ENCODE results near the gene DLGAP4.
A peak's percentile ranks its signal among the peaks of the same experiment; 100 is the strongest.

Gene DLGAP4

DNA sequence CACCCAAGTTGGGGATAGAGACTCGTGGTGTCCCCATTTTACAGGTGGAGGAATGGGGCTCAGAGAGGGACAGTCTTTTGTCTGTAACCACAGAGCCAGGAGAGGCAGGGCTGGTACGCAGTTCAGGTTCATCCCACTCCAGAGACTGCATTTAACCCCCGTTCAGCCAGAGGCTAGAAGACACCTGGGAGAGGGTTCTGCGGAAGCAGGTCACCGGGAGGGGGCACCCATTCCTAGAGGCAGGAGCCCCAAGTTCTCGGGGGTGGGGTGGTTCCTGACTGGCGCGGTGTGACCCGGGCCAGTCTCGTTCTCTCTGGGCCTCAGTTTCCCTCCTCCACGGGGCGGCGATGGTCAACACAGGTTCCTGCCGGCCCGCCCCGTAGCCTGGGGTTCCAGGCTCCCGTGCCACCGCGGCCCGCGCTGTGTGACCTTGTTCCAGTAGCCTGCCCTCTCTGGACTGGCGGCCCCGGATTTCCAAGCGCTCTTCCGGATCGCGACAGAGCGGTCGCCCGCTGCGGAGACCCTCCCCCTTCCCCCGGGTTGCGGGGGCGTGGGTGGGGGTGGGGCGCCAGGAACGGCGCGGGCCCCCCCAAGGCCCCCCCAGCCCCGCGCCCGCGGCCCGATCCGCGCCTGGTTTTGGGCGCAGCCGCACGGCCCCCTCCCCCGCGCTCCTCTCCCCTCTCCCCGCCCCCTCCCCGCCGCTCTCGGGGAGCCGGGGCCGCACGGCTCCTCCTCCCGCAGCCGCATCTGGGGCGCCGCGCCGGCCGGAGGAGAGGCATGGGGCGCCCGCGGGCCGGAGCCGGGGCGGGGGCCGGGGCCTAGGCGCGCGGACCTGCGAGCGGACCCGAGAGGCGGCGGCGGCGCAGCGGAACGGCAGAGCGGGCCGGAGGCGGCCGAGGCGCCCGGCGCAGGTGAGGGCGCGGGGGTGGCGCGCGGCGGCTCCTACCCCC, at the start of gene DLGAP4:
TSS of gene DLGAP4 (plus strand) at position 738 of the 950 bp plus-strand sequence. CDS start 125,379 bp downstream, outside the sequence.
- Mint-ChIP-seq H3K9me3 (no peaks in the 10 kb centered on the region), H3K4me1 (peaks cover 7 to 10% of the 10 kb centered on the region in 2 donors), H3K4me3 (peak within 1 kb of the TSS; percentile 66 to 68), H3K27ac (no peak within 1 kb of the TSS), H3K27me3 (peaks cover 73 to 83% of the 10 kb centered on the region in 2 donors), H3K36me3 (no peaks in the 10 kb centered on the region)
- ATAC-seq (replicated peaks): peak in 1 of 2 donors; percentile 42
- no peak for DNase-seq

GRCh38 chr20:36259177-36260061, 46.7 kb upstream of the DLGAP4 start:
- Mint-ChIP-seq H3K27ac (no peak overlapping the region), H3K9me3 (no peaks in the 10 kb centered on the region), H3K4me3 (no peak overlapping the region), H3K4me1 (no peaks in the 10 kb centered on the region), H3K36me3 (peaks cover 16 to 24% of the 10 kb centered on the region in 2 donors), H3K27me3 (no peaks in the 10 kb centered on the region)
- DNase-seq: no peak
- ATAC-seq (replicated peaks): no peak

DNA sequence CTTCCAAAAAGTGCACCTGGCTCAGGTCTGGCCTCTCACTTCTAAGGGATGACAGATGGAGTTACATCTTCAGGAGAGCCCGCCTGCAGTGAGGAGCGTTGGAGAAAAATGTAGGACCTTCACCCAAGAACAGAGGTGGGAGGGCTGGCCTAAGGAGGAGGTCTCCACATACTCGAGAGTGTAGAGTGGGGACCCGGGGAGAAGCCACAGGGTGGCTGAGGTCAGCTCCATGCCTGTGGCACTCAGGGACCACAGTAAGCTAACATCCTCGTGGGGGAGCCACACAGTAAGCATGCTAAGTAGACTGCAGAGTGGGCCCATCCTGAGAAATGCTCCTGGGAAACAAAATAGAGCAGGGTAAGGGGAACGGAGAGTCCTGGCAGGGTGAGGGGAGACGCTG, 45.8 kb upstream of the DLGAP4 start:
- Mint-ChIP-seq H3K4me1 (no peaks in the 10 kb centered on the region), H3K36me3 (peaks cover 13 to 24% of the 10 kb centered on the region in 2 donors), H3K9me3 (no peaks in the 10 kb centered on the region), H3K4me3 (no peak overlapping the region), H3K27me3 (no peaks in the 10 kb centered on the region), H3K27ac (no peak overlapping the region)
- no peak for DNase-seq
- ATAC-seq (replicated peaks): no peak

DNA sequence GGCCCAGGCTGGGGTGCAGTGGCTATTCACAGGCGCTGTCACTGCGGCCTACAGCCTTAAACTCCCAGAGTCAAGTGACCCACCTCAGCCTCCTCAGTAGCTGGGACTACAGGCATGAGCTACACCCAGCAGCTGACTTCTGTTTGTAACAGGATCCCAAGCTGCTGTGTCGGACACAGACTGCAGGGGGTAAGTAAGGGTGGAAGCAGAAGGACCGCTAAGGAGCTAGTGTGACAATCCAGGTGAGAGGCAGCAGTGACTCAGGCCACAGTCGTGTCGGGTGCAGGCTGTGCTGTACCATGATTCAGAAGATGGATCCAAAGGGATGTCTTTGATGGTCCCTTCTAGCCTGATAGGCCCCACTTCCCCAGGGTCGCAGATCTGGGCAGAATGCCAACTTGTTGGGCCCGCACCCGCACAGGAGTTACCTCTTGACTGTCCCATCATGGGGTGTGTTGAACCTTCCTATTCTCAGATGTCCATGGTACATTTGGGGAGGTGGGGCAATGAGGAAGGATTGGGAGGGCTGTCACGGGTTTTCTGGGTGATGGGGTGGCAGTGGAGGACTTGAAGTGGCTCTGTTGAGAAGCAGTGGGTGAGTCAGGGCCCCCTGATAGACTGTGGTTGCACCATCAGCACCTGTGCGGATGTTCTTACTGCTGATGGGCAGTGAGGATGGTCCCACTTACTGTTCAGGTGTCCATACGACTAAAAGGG, 44.6 kb upstream of the DLGAP4 start:
- no peak overlapping the region for H3K27ac Mint-ChIP-seq
- ATAC-seq (replicated peaks): no peak

GRCh38 chr20:36262440-36262839, 43.7 kb upstream of the DLGAP4 start:
- H3K27ac Mint-ChIP-seq: no peak overlapping the region

More for the DNA sequence above, 44.6 kb upstream of the DLGAP4 start:
- H3K9me3 Mint-ChIP-seq: no peaks in the 10 kb centered on the region
- no peak for DNase-seq
- H3K27me3 Mint-ChIP-seq: no peaks in the 10 kb centered on the region
- H3K4me1 Mint-ChIP-seq: no peaks in the 10 kb centered on the region
- H3K4me3 Mint-ChIP-seq: no peak overlapping the region
- peaks cover 5 to 12% of the 10 kb centered on the region in 2 donors for H3K36me3 Mint-ChIP-seq

DNA sequence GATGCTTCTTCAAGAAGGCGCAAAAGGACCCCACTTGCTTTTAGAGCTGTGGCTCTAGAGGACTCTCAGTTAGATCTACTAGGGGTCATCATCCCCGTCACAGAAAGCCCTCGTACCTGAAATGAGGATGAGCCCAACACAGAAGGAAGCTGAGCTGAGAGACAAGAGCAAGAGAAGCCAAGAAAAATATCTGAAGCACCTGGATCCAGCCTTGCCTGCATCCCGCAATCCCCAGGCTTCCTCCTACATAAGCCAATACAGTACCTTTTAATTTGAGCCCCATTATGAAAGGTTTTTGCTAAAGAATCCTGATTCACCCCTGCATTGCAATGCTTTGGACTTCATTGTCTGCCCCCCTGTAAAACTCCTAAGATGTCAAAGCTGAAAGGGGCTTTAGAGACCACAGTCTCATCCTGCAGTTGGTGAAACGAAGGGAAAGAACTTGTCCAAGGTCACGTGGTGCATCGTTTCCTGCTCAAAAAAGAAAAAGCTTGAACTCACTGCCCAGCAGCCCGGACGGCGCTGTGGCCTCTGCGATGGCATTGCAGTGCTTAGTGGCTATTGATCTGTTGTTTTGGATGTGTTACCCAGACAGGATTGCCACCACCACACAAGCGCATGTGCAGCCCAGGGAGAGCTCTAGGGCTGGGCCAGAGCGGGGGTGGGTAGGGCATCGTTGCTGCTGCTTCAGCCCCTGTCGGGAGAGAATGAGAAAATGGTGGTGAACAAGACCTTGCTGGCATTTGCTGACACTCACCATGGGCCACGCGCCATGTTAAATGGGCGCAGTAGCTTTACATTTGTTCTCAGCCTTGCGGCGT, 41.5 kb upstream of the DLGAP4 start:
- no peak for DNase-seq
- ATAC-seq (replicated peaks): no peak
- no peaks in the 10 kb centered on the region for H3K27me3 Mint-ChIP-seq
- no peaks in the 10 kb centered on the region for H3K4me1 Mint-ChIP-seq
- H3K9me3 Mint-ChIP-seq: no peaks in the 10 kb centered on the region
- H3K36me3 Mint-ChIP-seq: no peaks in the 10 kb centered on the region
- H3K27ac Mint-ChIP-seq: no peak overlapping the region
- no peak overlapping the region for H3K4me3 Mint-ChIP-seq

More at GRCh38 chr20:36262440-36262839, 43.7 kb upstream of the DLGAP4 start:
- Mint-ChIP-seq H3K4me1 (no peaks in the 10 kb centered on the region), H3K4me3 (no peak overlapping the region), H3K36me3 (peaks cover 0 to 4% of the 10 kb centered on the region in 2 donors), H3K9me3 (no peaks in the 10 kb centered on the region), H3K27me3 (no peaks in the 10 kb centered on the region)
- DNase-seq (no peak), ATAC-seq (replicated peaks) (no peak)

- no peak for ATAC-seq (replicated peaks)
- Mint-ChIP-seq H3K27me3 (peaks cover 0 to 2% of the 10 kb centered on the region in 2 donors), H3K9me3 (no peaks in the 10 kb centered on the region), H3K4me3 (no peak overlapping the region), H3K4me1 (no peaks in the 10 kb centered on the region), H3K36me3 (no peaks in the 10 kb centered on the region), H3K27ac (no peak overlapping the region)
- DNase-seq: no peak
Measured at GRCh38 chr20:36266189-36266588, 40.0 kb upstream of the DLGAP4 start.

- H3K4me3 Mint-ChIP-seq: no peak overlapping the region
- H3K27ac Mint-ChIP-seq: no peak overlapping the region
- no peaks in the 10 kb centered on the region for H3K36me3 Mint-ChIP-seq
- no peaks in the 10 kb centered on the region for H3K9me3 Mint-ChIP-seq
- no peaks in the 10 kb centered on the region for H3K4me1 Mint-ChIP-seq
- ATAC-seq (replicated peaks) (no peak), DNase-seq (no peak)
- peaks cover 5 to 12% of the 10 kb centered on the region in 2 donors for H3K27me3 Mint-ChIP-seq
Measured at GRCh38 chr20:36267605-36268381, 38.3 kb upstream of the DLGAP4 start.

DNA sequence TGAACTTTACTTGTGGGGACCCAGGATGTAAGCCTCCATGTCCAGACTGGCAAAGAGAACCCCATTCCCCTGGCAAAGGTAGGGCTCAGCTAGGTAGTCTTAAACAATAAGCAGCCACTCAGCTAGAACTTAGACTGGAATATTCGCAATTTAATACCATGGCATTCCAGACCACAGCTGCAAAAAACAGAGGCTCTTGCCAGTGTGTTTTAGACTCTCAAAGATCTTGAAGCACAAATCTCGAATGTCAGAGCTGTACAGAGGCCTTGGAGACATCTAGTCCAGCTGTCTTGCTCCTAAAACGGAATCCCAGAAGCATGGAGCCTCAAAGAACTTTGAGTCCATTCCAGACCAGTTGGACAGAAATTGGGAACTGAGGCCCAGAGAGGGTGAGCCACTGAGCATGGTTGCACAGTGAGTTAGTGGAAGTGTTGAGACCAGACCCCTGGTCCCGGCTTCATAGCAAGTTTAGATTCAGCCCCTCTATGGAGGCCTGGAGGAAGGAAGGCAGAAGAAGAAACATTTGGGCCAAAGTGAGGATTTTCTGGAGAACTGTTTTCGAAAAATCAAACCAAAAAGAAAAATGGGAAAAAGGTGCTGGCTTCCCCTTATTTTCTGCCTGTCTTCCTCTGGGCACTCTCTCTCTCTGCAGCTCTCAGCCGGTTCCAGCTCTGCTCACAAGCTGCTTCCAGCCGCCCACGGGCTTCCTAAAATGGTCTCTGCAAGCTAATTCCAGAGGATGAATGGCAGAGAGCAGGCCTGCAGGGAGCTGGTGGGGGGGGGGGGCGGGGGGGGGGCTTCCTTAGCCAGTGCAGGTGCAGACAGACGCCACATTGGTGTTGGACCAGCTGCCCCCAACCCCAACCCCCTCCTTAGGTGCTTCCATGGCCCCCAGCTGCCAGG, 37.4 kb upstream of the DLGAP4 start:
- Mint-ChIP-seq H3K27me3 (peaks cover 7 to 14% of the 10 kb centered on the region in 2 donors), H3K36me3 (no peaks in the 10 kb centered on the region), H3K27ac (no peak overlapping the region), H3K9me3 (no peaks in the 10 kb centered on the region), H3K4me1 (no peaks in the 10 kb centered on the region), H3K4me3 (no peak overlapping the region)
- DNase-seq: no peak
- no peak for ATAC-seq (replicated peaks)

- ATAC-seq (replicated peaks): no peak
- H3K4me1 Mint-ChIP-seq: no peaks in the 10 kb centered on the region
- DNase-seq: no peak
- H3K9me3 Mint-ChIP-seq: no peaks in the 10 kb centered on the region
- H3K27ac Mint-ChIP-seq: no peak overlapping the region
- H3K36me3 Mint-ChIP-seq: no peaks in the 10 kb centered on the region
- H3K27me3 Mint-ChIP-seq: peaks cover 12 to 19% of the 10 kb centered on the region in 2 donors
- H3K4me3 Mint-ChIP-seq: no peak overlapping the region
Measured at GRCh38 chr20:36269507-36269906, 36.6 kb upstream of the DLGAP4 start.

GRCh38 chr20:36270744-36271638, 35.1 kb upstream of the DLGAP4 start:
- Mint-ChIP-seq H3K9me3 (no peaks in the 10 kb centered on the region), H3K4me3 (no peak overlapping the region), H3K36me3 (no peaks in the 10 kb centered on the region), H3K4me1 (no peaks in the 10 kb centered on the region), H3K27me3 (peaks cover 20 to 30% of the 10 kb centered on the region in 2 donors), H3K27ac (no peak overlapping the region)
- DNase-seq (no peak), ATAC-seq (replicated peaks) (no peak)
